ENCODE measurements around the gene PPM1D.

The PPM1D gene

GRCh38 chr17:60678118-60678444 lies 78.1 kb downstream of the PPM1D start:
- Histone ChIP-seq H3K27me3 (replicated peaks; ENCODE audit: insufficient read depth, low read length) (no peaks in the 10 kb centered on the region), H3K9me3 (replicated peaks; ENCODE audit: insufficient read depth, low read length) (no peaks in the 10 kb centered on the region), H3K9ac (ENCODE audit: low read length) (peak overlapping the region; percentile 75), H3K27ac (ENCODE audit: low read length) (no peak overlapping the region), H3K4me3 (ENCODE audit: low read length) (peak overlapping the region; percentile 85), H3K4me1 (ENCODE audit: low read length) (peaks cover 5% of the 10 kb centered on the region), H2AFZ (ENCODE audit: low read length) (peak overlapping the region; percentile 97), H3F3A (ENCODE audit: insufficient read depth, low read length) (no peaks in the 10 kb centered on the region), H4K20me1 (ENCODE audit: insufficient read depth, low read length) (no peaks in the 10 kb centered on the region), H3K9me2 (replicated peaks; ENCODE audit: insufficient read depth, low read length) (no peaks in the 10 kb centered on the region), H3K79me2 (ENCODE audit: low read length) (no peaks in the 10 kb centered on the region), H3K4me2 (ENCODE audit: low read depth, low read length) (peak overlapping the region; percentile 78), H3K36me3 (replicated peaks; ENCODE audit: insufficient read depth, low read length) (no peaks in the 10 kb centered on the region)
- no peak for DNase-seq
- TF ChIP-seq CTCF (IDR thresholded peaks at IDR 0.05; ENCODE audit: low read length), result no peak
- no peak for TF ChIP-seq EZH2phosphoT487 (IDR thresholded peaks at IDR 0.05; ENCODE audit: low read length)
- TF ChIP-seq EZH2 (optimal IDR thresholded peaks at IDR 0.05; ENCODE audit: low read depth, low read length), result no peak

GRCh38 chr17:60679287-60679686 lies 79.3 kb downstream of the PPM1D start:
- DNase-seq, result no peak
- Histone ChIP-seq H3K4me2 (ENCODE audit: low read depth, low read length) (no peak overlapping the region), H3F3A (ENCODE audit: insufficient read depth, low read length) (no peaks in the 10 kb centered on the region), H4K20me1 (ENCODE audit: insufficient read depth, low read length) (no peaks in the 10 kb centered on the region), H3K9ac (ENCODE audit: low read length) (no peak overlapping the region), H2AFZ (ENCODE audit: low read length) (no peak overlapping the region), H3K27ac (ENCODE audit: low read length) (no peak overlapping the region), H3K9me2 (replicated peaks; ENCODE audit: insufficient read depth, low read length) (no peaks in the 10 kb centered on the region), H3K36me3 (replicated peaks; ENCODE audit: insufficient read depth, low read length) (no peaks in the 10 kb centered on the region), H3K9me3 (replicated peaks; ENCODE audit: insufficient read depth, low read length) (no peaks in the 10 kb centered on the region), H3K27me3 (replicated peaks; ENCODE audit: insufficient read depth, low read length) (no peaks in the 10 kb centered on the region), H3K79me2 (ENCODE audit: low read length) (no peaks in the 10 kb centered on the region), H3K4me1 (ENCODE audit: low read length) (peaks cover 5% of the 10 kb centered on the region), H3K4me3 (ENCODE audit: low read length) (no peak overlapping the region)
- TF ChIP-seq CTCF (IDR thresholded peaks at IDR 0.05; ENCODE audit: low read length) (no peak), EZH2phosphoT487 (IDR thresholded peaks at IDR 0.05; ENCODE audit: low read length) (no peak), EZH2 (optimal IDR thresholded peaks at IDR 0.05; ENCODE audit: low read depth, low read length) (no peak)

- Histone ChIP-seq H3K4me1 (ENCODE audit: low read length) (peaks cover 5% of the 10 kb centered on the region), H3F3A (ENCODE audit: insufficient read depth, low read length) (no peaks in the 10 kb centered on the region), H2AFZ (ENCODE audit: low read length) (no peak overlapping the region), H3K9ac (ENCODE audit: low read length) (no peak overlapping the region), H3K36me3 (replicated peaks; ENCODE audit: insufficient read depth, low read length) (no peaks in the 10 kb centered on the region), H3K9me2 (replicated peaks; ENCODE audit: insufficient read depth, low read length) (no peaks in the 10 kb centered on the region), H3K9me3 (replicated peaks; ENCODE audit: insufficient read depth, low read length) (no peaks in the 10 kb centered on the region), H3K4me3 (ENCODE audit: low read length) (no peak overlapping the region), H3K27ac (ENCODE audit: low read length) (no peak overlapping the region), H3K27me3 (replicated peaks; ENCODE audit: insufficient read depth, low read length) (no peaks in the 10 kb centered on the region), H3K4me2 (ENCODE audit: low read depth, low read length) (no peak overlapping the region), H3K79me2 (ENCODE audit: low read length) (no peaks in the 10 kb centered on the region), H4K20me1 (ENCODE audit: insufficient read depth, low read length) (no peaks in the 10 kb centered on the region)
- TF ChIP-seq CTCF (IDR thresholded peaks at IDR 0.05; ENCODE audit: low read length) (no peak), EZH2phosphoT487 (IDR thresholded peaks at IDR 0.05; ENCODE audit: low read length) (no peak), EZH2 (optimal IDR thresholded peaks at IDR 0.05; ENCODE audit: low read depth, low read length) (no peak)
- no peak for DNase-seq
Measured at GRCh38 chr17:60680754-60681153, 80.8 kb downstream of the PPM1D start.

All from MM.1S (cell line).